BE2C (cell line): ENCODE measurements around the gene NDUFV3.

Experiments used
- DNase-seq: peaks from one replicate; pipeline ENCODE4 v3.0.0-alpha.2; 2020
- H3K27me3 ChIP-seq: fragments of 250-450 bp; sonication (Bioruptor Pico); 2 replicates; pipeline ENCODE4 v1.5.1; 2020; ENCODE audit warnings: mild to moderate bottlenecking
- H3K36me3 ChIP-seq: fragments of 250-450 bp; sonication (Bioruptor Pico); 2 replicates; pipeline ENCODE4 v1.5.1; 2020; ENCODE audit warnings: mild to moderate bottlenecking
- H3K4me1 ChIP-seq: fragments of 250-450 bp; sonication (Bioruptor Pico); 2 replicates; pipeline ENCODE4 v1.5.1; 2020
- H3K4me3 ChIP-seq: 2 replicates; pipeline ENCODE4 v1.5.1; 2011; ENCODE audit warnings: low read depth, low read length
- H3K9me3 ChIP-seq: fragments of 250-450 bp; sonication (Bioruptor Pico); 2 replicates; pipeline ENCODE4 v1.5.1; 2020
- TF ChIP-seq, protein P1 (sequence below): IDR thresholded peaks from 2 replicates; pipeline ENCODE4 v1.5.1; 2012; ENCODE audit warnings: mild to moderate bottlenecking, low read depth, low read length

Gene NDUFV3

GRCh38 chr21:42861311-42861847, 31.7 kb upstream of the NDUFV3 start:
- H3K4me1 ChIP-seq, result peaks cover 7% of the 10 kb centered on the region
- H3K9me3 ChIP-seq, result no peaks in the 10 kb centered on the region
- TF ChIP-seq, protein P1, sequence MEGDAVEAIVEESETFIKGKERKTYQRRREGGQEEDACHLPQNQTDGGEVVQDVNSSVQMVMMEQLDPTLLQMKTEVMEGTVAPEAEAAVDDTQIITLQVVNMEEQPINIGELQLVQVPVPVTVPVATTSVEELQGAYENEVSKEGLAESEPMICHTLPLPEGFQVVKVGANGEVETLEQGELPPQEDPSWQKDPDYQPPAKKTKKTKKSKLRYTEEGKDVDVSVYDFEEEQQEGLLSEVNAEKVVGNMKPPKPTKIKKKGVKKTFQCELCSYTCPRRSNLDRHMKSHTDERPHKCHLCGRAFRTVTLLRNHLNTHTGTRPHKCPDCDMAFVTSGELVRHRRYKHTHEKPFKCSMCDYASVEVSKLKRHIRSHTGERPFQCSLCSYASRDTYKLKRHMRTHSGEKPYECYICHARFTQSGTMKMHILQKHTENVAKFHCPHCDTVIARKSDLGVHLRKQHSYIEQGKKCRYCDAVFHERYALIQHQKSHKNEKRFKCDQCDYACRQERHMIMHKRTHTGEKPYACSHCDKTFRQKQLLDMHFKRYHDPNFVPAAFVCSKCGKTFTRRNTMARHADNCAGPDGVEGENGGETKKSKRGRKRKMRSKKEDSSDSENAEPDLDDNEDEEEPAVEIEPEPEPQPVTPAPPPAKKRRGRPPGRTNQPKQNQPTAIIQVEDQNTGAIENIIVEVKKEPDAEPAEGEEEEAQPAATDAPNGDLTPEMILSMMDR, result no peak
- no peak for DNase-seq
- H3K36me3 ChIP-seq, result peaks cover 88% of the 10 kb centered on the region
- H3K27me3 ChIP-seq, result no peaks in the 10 kb centered on the region
- no peak overlapping the region for H3K4me3 ChIP-seq

DNA sequence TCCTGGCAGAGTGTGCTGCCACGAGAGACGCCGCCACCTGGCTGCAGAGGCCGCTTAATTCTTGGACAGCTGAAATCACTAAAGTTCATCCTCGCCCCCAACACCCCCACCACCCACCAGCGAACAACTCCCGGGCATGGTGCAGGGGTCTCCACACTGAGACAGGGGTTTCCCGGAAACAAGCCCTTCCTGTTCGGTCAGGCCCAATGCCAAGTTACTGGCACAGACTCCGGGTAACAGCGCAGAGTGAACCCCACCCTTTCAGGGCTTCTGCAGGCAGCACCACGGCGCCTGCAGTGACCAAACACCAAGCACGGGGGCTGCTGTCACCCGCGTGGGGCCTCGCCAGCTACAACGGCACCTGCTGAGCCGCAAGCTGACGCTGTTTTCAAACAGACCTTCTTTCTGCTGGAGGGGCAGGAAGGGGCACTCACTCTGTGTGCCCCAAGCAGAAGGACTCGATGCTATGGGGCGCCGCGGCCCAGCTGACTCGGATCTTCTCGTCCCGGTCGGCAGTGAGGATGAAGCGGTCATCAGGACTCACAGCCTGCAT, 31.2 kb upstream of the NDUFV3 start:
- H3K9me3 ChIP-seq, result no peaks in the 10 kb centered on the region
- TF ChIP-seq, protein P1, result no peak
- no peaks in the 10 kb centered on the region for H3K27me3 ChIP-seq
- no peak overlapping the region for H3K4me3 ChIP-seq
- no peak for DNase-seq
- peaks cover 88% of the 10 kb centered on the region for H3K36me3 ChIP-seq
- peaks cover 7% of the 10 kb centered on the region for H3K4me1 ChIP-seq

DNA sequence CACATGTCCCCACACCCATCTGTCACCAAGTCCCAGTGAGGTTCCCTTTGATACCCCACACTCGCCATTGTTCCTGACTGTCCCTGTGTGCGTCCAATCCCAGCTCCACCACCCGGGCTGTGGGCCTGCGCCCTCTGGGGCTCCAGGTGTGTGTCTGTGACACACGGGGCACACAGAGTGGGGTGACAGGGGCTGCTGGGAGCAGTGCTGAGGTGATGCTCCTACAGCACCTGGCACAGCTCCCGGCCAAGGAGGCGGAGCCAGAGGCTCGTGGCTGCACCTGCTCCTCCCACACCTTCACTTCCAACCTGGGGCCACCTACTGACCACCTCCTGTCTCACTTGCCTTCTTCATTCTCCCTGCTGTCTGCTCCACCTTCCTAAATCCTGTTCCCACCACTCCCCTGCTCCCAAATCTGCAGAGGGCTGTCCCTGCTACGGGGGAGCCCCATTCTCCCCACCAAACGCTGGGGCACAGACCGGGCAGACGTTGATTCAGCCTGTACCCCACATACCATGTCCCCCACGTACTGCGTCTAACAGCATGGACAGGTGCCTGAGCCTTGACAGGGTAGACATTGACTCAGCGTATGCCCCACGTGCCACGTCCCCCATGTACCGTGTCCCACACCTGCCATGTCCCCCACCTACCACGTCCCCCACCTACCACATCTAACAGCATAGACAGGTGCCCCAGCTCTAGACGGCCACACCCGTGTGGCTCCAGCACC, 30.2 kb upstream of the NDUFV3 start:
- DNase-seq, result no peak

GRCh38 chr21:42863504-42863870, 29.6 kb upstream of the NDUFV3 start:
- H3K27me3 ChIP-seq, result no peaks in the 10 kb centered on the region
- peaks cover 83% of the 10 kb centered on the region for H3K36me3 ChIP-seq
- H3K9me3 ChIP-seq, result no peaks in the 10 kb centered on the region
- no peak for DNase-seq
- TF ChIP-seq, protein P1, result no peak
- no peak overlapping the region for H3K4me3 ChIP-seq
- peaks cover 7% of the 10 kb centered on the region for H3K4me1 ChIP-seq

More for the DNA sequence above, 30.2 kb upstream of the NDUFV3 start:
- H3K9me3 ChIP-seq, result no peaks in the 10 kb centered on the region
- peaks cover 7% of the 10 kb centered on the region for H3K4me1 ChIP-seq
- TF ChIP-seq, protein P1, result no peak
- H3K36me3 ChIP-seq, result peaks cover 83% of the 10 kb centered on the region
- H3K4me3 ChIP-seq, result no peak overlapping the region
- H3K27me3 ChIP-seq, result no peaks in the 10 kb centered on the region

DNA sequence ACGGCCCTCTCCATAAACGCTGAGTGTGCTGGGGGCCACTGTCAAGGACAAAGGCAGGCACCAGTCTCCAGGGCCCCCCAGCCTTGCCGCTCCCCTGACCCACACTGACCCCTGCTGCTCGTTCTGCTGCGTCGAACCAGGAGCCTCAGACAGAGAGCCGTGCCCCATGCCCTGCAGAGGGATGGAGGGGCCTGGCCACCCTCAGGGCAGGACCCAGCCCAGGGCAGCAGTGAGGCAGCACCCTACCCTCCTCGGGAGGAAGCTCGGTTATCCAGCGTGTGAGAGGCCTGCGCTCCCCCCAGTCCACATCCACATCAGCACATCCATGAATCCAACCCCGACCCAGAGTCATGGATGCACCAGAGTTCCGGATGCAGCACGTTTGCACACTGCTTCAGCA, 28.8 kb upstream of the NDUFV3 start:
- Histone ChIP-seq H3K4me3 (no peak overlapping the region), H3K27me3 (no peaks in the 10 kb centered on the region), H3K36me3 (peaks cover 83% of the 10 kb centered on the region), H3K9me3 (no peaks in the 10 kb centered on the region), H3K4me1 (peaks cover 7% of the 10 kb centered on the region)
- TF ChIP-seq, protein P1, result peak; percentile 18; the same call in 1 of the 2 replicates
- no peak for DNase-seq
